COLO668 (cell line): ENCODE results near the gene GGA2.
"Not testable (repeated sequence)": the region's sequence is repeated elsewhere in the genome, so short reads cannot be mapped to it uniquely, and the experiment has no call there.

Source experiments
- DNase-seq: peaks from one replicate; lab custom pipeline; 2025; ENCODE audit not compliant: unreplicated experiment; lab: John Stamatoyannopoulos, UW

GGA2 gene

DNA sequence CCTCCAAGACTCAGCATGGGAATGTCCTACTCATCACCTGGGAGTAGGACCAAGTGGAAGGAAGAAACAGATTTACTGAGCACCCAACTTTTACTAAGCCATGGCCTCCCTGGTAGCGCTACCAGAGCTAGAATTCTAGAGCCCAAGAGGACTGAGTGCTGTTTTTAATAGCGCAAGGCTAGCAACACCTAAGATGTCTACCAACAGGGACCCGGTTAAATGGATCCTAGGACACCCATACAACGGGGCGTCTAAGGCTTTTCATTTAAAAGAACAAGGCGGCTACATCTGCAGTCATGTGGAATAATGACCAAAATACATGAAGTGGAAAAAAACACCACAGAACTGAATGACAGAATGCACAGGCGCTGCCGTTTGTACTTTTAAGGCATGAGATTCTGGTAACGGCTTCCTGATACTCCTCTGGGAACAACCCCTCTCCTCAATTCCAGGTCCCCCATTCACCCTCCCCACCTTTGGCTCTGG lies 5.1 kb downstream of the GGA2 start:
- no peak for DNase-seq

DNA sequence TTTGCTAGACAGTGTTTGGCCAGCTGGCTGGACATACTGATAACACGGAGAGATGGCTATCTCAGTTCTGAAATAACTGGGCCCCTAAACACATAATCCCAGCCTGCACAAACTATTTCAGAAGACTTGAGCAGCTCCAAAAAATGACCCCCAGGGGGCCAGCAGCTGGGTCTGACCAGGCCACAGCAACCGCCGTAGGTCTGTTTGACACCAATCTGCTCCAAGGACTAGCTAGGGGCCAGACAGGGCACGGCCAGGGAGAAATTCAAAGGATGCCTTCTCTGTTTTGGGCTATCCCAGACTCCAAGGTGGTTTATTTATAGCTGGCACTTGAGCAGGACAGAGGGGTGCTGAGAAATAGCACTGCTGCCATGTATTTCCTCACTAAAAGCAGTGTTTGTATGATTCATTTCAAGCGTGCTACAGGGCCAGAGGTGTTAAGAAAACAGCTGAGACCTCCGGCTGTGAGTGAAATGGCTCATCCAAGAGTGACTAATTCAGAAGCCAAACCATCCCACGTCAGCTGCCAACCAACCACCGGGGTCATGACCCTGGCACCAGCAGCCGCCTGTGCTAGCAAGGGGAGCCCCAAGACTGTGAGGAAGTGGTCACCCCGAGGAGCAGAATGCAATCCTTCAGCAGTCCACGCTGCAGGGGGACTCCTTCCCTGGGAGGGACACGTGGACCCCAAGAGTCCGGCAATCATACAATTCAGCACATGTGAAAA lies 5.7 kb downstream of the GGA2 start:
- peak; percentile 29 for DNase-seq

DNA sequence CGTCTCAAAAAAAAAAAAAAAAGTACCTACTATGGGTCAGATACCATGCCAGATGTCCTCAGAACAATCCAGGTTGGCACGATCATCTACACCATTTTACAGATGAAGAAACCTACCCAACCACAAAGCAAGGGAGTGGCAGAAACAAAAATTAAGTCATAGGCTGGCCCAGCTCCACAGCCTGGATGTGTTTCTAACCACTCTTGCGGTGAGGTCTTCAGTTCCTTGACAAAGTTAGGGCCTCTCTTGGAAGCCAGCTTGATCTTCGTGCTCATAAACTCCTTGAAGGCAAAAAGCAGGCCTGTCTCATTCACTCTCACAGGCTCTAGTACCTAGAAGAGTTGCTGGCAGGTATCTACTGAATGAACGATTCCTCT lies 6.2 kb downstream of the GGA2 start:
- no peak for DNase-seq

DNA sequence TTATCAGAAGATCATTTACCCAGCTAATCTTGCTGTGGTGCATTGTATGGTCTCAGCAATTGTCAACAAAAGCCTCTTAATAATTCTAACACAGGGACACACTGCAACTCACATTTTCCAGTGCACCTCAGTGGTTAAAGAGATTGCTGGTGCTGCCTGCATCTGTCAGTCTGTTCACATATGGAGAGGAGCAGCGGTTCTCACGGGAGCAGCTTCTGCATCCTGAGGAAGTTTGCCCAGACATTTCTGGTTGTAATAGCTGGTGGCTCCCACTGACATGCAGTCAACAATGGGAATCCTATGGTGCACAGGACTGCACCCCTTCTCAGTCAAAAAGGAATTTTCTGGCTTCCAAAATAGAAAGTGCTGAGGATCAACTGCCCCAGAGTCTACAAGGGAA lies 7.8 kb downstream of the GGA2 start:
- DNase-seq = no peak

DNA sequence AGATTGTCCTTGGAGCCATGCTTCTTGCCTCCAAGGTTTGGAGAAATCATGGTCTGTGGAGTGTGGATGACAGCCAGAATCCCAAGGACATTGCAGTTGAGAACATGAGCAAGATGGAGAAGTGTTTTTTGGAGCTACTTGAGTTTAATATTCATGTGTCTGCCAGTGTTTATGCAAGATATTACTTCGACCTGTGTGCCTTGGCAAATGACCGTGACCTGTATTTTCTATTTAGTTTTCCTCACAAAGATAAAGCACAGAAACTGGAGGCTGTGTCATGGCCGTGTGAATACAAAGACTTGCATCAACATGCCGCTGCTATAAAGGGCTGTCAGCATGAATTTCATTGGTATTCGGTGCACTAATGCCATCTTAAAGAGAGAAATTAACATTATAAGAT lies 9.0 kb downstream of the GGA2 start:
- no peak for DNase-seq

DNA sequence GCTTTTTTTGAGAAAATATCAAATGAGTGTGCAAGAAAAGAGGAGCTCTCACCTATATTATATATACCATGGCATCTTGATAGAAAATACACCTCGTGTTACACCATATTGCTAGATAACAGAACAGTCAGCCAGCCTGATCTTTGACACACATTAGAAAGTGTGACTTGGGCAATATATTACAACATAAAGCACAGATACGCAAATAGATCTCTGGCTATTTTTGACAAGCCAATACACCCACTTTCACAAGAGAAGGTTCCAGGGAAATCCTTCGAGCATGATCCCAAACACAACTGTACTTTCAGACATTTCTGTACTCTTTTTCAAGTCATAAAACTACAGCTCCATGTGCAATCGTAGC lies 9.4 kb downstream of the GGA2 start:
- DNase-seq = no peak

DNA sequence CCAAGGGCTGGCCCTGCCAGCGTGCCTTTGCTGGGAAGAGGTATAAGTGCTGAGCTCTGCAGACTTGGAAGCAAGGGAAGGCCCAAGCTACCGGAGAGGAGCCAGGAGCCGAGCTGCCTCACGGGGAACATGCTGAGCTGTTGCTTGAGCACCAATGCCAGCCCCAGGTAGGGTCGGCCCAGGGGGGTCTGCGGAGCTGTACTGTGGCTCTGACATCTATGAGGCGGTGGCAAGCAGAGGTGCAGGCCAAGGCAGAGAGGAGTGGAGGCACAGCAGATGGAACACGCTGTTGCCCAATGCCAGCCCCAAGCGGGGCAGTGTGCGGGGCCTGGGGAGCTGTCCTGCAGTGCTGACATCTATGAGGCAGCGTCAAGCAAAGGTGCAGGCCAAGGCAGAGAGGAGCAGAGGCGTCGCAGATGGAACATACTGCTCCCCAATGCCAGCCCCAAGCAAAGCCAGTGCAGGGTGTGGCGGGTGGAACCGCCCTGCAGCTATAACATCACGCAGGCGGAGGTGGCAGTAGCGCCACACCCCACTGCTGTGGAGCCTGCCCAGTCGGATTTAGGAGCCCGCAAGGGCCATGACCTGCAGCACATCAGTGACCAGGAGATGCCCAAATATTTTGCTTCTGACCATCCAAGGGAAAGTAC lies 10.0 kb downstream of the GGA2 start:
- DNase-seq = no peak

DNA sequence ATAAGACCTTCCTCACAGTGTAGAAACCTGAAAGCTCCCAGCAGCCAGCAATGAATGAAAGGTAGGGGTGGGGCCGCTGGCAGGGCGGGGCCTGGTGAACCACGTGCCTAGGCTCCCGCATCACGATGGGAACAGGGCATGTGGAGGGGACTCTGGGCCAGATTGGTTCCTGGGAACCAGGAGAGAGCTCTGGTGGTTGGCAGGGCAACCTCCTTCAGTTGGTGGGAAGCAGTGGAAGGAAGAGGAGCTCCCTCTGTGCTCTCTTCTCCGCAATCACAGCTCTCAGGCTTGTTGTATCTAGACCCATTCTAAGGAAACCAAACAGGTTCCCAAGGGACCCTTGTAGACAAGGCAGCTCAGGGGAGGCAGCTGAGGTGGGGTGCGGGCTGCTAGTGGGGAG lies 10.5 kb downstream of the GGA2 start:
- no peak for DNase-seq

DNA sequence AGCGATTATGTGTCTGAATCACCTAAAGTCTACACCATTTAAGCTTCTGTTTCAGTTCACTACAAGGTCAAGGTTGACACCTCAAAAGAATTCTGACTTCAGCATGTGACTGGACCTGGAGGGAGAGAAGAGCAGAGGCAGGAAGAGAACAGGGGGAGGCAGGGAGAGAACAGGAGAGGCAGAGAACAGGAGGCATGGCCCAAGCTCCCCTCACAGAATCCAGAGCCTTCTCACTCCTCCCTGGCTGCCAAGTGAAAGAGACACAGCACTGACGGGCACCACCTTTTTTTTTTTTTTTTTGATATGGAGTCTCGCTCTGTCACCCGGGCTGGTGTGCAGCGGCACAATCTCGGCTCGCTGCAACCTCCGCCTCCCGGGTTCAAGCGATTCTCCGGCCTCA lies 11.4 kb downstream of the GGA2 start:
- DNase-seq = no peak

DNA sequence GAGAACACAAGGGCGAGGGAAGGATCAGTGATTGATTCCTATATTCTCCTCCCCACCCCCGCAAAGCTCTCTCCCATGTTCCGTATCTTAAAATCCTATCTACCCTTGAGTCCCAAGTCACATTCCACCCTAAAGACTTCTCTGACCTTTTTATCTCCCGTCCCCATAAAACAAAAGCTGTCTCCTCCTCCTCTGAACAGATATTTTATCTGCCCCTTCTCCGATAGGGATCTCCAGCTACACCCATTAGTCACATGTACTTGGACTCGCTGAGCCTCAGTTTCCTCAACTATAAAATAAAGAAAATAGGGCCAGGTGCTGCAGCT lies 12.8 kb downstream of the GGA2 start:
- DNase-seq = no peak

DNA sequence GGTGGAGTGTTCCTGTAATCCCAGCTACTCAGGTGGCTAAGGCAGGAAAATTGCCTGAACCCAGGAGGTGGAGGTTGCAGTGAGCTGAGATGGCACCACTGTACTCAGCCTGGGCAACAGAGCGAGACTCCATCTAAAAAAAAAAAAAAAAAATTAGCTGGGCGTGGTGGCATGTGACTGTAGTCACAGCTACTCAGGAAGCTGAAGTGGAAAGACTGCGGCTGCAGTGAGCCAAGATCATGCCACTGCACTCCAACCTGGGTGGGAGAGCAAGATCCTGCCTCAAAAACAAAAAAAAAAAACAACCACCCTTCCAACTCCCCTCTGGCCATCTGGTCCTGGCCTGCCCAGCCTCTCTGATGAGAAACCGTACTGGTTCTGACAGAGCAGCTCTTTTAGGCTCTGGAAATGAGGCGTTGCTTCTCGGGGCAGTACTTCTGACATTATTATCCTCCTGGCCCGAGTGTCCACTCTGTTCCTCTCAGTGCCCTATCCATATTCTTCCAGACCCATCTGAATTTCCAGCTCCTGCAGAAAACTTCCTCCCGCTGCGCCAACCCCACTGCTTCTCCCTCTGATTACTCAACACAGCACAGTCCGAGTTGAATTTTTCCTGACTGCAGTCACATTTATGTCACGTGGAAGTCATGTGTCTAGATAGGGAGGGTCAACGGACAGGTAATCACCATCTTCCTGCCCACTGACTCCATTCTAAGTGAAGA lies 13.3 kb downstream of the GGA2 start:
- DNase-seq = no peak

DNA sequence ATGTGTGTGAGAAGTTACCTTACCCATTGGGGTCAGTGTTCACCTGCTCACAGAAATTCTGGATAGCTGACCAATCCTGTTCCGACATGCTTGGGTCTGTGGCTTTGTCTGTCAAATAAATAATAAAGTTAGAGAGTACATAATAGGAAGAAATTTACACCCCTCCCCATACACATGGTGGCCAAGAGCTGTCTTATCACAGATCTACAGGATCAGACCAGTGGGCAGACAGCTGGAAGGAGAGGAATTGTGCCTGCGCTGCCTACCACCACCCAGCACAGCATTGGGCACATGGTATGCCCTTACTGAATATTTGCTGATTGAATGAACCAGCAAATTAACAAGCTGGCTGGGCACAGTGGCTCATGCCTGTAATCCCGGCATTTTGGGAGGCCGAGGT lies 14.6 kb downstream of the GGA2 start:
- DNase-seq = no peak

DNA sequence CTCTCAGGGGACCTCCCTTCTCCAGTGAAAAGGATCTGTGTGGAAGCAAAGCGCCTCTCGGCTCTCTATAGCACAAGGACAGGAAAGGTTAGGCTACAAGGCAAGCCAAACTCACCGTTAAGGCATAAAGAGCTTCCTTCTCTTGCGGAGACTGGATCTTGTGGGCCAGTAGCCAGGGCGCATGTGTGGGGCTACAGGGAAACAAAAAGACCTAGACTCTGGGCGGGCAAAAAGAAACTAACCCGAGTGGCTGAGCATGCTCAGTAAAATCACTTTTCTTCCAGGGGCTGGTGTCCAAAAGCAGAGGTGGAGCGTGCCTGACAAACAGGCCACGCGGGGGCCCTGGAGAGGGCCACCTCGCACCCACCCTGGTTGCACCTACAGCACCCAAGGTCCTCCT lies 16.1 kb downstream of the GGA2 start:
- DNase-seq = no peak

DNA sequence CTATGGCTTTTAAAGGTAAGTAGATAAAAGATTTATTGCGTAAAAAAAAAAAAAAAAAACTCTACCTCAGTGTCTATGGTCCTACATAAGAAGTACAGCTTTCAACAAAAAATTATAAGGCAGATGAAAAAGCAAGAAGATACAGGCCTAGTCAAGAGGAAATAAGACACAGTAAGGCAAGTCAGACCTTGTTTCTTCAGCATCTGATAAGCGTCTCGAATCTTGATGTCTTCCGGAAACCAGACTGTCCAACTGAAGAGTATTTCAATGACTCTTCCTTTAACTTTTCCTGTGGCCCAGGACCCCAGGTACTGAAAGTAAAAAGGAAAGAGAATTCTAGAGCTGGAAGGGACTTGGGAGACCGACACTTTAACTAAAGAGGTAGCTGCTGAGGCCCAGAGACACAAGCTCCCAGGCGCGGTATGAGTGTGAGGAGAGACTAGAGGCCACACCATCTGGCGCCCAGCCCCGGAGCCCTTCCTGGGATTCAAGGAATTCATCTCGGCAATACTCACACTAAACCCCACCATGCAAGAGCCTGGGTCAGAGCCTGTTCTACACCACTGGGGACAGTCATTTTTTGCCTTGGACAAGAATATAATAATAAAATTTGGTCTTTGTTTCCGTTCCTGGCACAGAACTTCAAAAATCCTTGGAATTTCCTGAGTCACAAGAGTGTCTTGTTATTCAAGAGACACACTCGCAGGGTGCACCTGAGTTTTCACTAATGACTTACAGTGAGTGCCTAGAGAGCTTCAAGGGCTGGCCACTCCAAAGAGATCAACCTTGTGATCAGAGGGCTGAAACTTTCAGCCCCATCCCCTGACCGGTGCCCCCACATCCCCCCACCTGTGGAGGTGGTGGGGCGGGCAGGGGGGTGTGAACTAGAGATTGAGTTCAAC lies 18.6 kb downstream of the GGA2 start:
- DNase-seq = no peak

DNA sequence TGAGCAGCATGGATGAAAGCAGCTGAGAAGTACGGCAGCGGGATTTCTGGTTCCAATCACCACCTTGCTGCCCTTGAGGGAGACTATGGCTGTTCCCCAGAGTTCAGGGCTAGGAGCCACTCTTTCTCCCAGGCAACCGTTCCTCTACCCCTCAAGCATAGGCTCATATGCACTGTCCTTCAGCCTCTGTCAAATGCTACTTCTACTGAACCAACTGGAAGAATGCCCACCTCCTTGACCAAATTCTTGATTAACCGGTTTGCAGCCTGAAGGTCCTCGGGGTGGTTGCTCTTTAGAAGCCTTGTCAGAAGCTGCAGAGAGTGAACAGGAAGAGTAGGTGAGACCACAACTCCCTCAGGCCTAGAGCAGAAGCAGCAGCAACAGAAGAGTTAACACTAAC lies 23.8 kb downstream of the GGA2 start:
- no peak for DNase-seq

DNA sequence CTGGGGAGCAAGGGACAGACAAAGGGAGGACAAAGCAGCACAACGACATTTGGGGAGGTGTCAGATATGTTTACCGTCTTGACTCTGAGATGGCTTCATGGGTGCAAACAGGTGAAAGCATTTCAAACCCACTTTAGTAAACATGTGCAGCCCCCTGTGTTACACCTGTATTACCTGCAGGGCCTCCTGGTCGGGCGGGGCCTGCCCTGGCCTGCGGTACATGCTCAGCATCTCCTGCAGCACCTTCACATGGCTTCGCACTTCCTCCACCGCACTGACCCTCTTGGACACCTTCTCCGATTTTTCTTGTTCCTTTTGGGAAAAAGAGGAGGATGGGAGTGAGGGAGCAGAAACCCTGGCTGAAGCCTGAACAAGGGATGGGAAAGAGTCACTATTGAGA lies 24.5 kb downstream of the GGA2 start:
- DNase-seq = no peak

DNA sequence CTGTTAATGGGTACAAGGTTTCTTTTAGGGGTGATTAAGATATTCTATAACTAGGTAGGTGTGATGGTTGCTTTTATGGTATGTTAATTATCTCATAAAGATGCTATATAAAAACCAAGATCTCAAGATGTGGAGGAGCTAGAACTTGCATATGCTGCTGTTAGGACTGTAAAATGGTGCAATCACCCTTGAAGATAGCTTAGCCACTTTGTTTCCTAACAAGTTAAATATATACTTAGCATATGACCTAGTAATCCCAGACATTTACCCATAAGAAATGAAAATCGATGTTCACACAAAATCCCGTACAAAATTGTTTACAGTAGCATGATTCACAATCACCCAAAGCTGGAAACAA lies 25.1 kb downstream of the GGA2 start:
- DNase-seq = no peak

DNA sequence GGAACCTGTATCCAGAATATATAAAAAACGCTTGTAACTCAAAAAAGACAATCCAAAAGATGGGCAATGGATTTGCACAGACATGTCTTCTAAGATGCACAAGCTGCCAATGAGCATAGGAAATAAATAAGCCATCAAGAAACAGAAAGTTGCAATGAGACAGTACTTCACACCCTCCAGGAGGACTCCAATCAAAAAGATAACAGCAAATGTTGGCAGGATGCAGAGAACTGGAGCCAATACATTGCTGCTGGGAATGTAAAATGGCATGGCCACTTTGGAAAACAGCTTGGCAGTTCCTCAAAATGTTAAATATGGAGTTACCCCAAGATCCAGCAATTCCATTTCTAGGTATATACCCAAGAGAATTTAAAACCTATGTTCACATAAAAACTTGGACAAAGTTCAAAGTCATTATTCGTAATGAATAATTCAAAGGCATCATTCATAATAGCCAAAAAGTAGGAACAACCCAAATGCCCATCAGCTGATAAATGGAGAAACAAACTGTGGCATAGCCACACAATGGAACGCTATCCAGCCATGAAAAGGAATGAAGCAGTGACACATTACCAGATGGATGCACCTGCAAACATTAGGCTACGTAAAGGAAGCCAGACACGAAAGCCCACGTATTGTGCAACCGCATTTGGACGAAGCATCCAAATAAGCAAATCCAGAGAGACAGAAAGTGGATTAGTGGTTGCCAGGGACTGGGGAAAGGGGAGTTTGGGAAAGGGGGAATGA lies 25.6 kb downstream of the GGA2 start:
- no peak for DNase-seq

DNA sequence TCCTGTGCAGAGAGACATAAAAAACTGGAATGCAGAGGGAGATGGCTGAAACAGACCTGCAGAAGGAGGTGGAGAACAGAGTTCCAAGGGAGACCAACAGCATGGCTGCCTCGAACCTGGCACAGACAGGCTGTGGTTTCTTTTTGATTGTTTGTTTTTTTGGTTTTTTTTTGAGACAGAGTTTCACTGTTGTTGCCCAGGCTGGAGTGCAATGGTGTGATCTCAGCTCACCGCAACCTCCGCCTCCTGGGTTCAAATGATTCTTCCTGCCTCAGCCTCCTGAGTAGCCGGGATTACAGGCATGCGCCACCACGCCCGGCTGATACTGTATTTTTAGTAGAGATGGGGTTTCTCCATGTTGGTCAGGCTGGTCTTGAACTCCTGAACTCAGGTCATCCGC lies 26.8 kb downstream of the GGA2 start:
- DNase-seq = not testable (repeated sequence)

DNA sequence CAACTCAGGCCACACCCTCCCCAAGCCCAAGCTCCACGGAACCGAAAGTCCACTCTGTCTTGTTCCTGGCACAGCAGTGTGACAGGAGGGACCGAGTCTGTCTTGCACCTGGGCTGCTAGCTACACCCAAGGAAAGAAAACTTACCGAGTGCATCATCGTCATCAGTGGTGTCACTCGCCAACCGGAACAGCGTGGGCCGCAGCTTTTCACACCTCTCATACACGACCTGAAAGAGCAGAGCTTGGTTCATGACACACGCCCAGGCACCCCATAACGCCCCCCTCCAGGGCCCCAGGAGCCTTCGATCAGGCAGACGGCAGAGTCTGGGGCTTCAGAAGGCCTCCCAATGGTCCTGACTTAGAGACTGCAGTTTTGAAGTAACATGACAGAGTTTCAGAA lies 27.5 kb downstream of the GGA2 start:
- no peak for DNase-seq

DNA sequence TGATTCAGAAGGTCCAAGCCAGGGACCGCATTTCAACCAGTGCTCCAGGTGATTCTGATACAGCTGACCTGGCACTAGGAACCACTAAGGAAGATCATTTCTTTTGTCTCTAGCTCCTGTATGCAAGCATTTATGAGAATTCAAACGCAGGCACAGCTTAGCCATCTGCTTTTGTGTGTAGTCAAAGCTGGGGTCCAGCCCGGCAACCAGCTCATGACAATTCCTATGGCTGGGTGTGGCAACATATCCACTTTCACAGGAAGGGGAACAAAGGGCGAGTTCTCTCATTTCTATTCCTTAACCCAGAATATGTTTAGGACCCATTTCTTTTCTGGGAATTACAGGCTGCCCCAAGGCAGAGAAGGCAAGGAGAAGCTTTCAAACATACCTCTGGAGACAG lies 30.0 kb downstream of the GGA2 start:
- no peak for DNase-seq
